Cardiac fibroblast (primary cell): ENCODE results near the gene ZNF574.
A peak's percentile ranks its signal among the peaks of the same experiment; 100 is the strongest.

Experiments
- DNase-seq, 2 donors: peaks; one replicate each; pipeline versions ENCODE4 v3.0.0 to v3.0.0-alpha.2; 2010; ENCODE audit warnings: low read depth in 2 of 2
- H3K4me3 ChIP-seq, 2 donors: replicated peaks in 1 of 2; 1 replicate in 1 of 2; 2 replicates in 1 of 2; pipeline ENCODE4 v1.5.1; 2011; ENCODE audit warnings: low read depth in 2 of 2, low read length in 2 of 2, mild to moderate bottlenecking in 2 of 2, moderate library complexity in 1 of 2
- TF ChIP-seq, protein P1 (sequence below): IDR thresholded peaks from one replicate; pipeline ENCODE4 v1.5.1; 2011; ENCODE audit warnings: low read depth, mild to moderate bottlenecking, low read length, inconsistent platforms

The ZNF574 gene

GRCh38 chr19:42060117-42060516 lies 15.8 kb upstream of the ZNF574 start:
- H3K4me3 ChIP-seq = no peak overlapping the region
- DNase-seq = no peak
- TF ChIP-seq, protein P1, sequence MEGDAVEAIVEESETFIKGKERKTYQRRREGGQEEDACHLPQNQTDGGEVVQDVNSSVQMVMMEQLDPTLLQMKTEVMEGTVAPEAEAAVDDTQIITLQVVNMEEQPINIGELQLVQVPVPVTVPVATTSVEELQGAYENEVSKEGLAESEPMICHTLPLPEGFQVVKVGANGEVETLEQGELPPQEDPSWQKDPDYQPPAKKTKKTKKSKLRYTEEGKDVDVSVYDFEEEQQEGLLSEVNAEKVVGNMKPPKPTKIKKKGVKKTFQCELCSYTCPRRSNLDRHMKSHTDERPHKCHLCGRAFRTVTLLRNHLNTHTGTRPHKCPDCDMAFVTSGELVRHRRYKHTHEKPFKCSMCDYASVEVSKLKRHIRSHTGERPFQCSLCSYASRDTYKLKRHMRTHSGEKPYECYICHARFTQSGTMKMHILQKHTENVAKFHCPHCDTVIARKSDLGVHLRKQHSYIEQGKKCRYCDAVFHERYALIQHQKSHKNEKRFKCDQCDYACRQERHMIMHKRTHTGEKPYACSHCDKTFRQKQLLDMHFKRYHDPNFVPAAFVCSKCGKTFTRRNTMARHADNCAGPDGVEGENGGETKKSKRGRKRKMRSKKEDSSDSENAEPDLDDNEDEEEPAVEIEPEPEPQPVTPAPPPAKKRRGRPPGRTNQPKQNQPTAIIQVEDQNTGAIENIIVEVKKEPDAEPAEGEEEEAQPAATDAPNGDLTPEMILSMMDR = no peak

- H3K4me3 ChIP-seq = no peak overlapping the region
- TF ChIP-seq, protein P1 = no peak
- DNase-seq = no peak
Measured at GRCh38 chr19:42062381-42062780, 13.6 kb upstream of the ZNF574 start.

DNA sequence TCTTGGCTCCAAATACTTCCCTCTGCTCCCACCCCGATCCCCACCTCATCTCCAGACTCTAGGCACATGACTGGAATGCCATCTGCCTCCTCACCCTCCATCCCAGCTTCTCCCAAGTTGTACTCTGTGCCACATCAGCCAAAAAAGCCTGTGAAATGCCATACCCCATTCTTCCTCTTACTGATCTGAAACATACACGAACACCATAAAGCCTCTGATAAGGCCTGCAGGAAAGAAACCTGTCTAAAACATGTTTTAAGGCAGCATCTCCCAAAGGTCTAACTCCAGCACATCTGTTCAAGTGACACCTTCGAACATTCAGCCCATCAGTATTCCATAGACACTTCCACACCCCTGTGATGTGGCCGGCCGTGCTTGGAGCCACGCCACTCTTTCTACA lies 11.5 kb upstream of the ZNF574 start:
- no peak overlapping the region for H3K4me3 ChIP-seq
- no peak for DNase-seq
- TF ChIP-seq, protein P1 = no peak

GRCh38 chr19:42065051-42065450 lies 10.9 kb upstream of the ZNF574 start:
- no peak overlapping the region for H3K4me3 ChIP-seq
- DNase-seq = no peak
- TF ChIP-seq, protein P1 = no peak

- TF ChIP-seq, protein P1 = no peak
- no peak overlapping the region for H3K4me3 ChIP-seq
- no peak for DNase-seq
Measured at GRCh38 chr19:42065511-42065910, 10.5 kb upstream of the ZNF574 start.

DNA sequence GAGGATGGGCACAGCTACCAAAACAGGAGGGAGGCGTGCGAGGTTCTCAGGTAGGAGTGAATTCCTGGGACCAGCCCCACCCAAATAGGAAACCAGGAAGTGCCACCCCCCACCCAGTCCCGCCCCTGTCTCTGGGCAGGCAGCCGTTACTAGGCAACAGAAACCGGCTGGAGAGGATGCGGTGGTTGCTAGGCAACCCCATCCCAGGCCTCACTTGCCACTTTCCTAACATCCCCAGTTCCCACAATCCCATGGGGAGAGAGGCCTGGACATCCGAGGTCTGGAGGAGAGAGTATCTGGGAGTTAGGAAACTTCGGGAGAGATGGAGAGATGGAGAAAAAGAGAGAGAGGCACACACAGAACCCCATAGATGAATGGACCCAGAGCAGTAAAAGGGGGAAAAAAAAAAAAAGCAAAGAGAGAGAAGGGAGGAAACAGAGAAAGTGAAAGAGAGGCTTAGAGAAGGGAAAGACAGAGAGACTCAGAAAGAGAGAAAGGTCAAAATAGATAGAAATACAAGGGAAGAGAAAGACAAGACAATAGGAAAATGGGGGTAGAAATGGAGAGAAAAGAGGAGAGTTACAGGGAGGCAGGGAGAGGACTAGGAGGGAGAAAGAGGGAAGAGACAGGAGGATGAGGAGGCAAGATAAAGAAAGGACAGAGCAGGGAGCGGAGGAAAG lies 9.8 kb upstream of the ZNF574 start:
- DNase-seq = peak; percentile 17 to 27
- no peak overlapping the region for H3K4me3 ChIP-seq
- TF ChIP-seq, protein P1 = no peak
